Activated T-cell treated with anti-CD3 and anti-CD28 coated beads for 1 hour (primary cell): ENCODE measurements around the gene OR2A2.

Source experiments
- DNase-seq: peaks from one replicate; pipeline ENCODE4 v3.0.0-alpha.2; 2020; ENCODE audit warnings: low read depth

OR2A2 gene

DNA sequence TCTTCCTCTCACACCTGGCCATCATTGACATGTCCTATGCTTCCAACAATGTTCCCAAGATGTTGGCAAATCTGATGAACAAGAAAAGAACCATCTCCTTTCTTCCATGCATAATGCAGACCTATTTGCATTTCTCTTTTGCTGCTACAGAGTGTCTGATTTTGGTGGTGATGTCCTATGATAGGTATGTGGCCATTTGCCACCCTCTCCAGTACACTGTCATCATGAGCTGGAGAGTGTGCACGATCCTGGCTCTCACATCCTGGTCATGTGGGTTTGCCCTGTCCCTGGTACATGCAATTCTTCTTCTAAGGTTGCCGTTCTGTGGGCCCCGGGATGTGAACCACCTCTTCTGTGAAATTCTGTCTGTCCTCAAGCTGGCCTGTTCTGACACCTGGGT is 32.8 kb downstream of the OR2A2 start:
- no peak for DNase-seq

DNA sequence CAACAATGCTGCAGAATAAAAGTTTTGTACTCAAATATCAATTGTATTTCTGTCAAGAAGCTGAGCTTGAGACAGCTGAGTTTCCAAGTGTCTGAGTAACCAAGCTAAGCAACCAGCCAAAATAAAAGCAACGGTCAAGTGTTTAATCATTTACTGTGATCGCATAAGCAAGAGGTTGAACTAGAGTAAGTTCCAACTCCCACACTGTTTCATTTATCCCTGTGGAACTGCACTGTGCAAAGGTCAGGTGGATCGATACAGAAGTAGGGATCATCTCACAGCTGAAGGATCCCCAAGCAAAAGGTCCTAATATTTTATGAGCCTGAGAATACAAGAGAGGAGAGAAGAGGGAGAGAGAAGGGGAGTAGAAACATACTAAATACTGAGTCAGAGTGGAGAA is 35.0 kb downstream of the OR2A2 start:
- DNase-seq = no peak

DNA sequence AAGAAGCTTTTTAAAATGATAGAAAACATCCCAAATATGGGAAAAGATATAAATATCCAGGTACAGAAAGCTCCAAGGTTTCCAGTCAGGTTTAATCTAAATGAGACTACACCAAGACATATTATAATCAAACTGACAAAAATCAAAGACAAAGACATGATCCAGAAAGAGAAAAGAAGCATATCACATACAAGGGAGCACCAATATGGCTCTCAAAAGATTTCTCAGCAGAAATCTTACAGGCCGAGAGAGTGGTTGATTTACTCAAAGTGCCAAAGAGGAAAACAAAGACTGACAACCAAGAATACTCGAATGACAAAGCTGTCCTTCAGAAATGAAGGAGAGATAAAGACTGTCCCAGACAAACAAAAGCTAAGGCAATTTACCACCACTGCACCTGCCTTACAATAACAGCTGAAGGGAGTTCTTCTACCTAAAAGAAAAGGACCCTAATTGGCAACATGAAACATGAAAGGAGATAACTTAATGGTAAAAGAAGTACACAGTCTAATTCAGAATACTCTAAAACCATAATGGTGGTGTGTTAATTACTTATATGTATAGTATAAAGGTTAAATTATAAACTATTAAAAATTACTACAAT is 38.9 kb downstream of the OR2A2 start:
- DNase-seq = no peak

DNA sequence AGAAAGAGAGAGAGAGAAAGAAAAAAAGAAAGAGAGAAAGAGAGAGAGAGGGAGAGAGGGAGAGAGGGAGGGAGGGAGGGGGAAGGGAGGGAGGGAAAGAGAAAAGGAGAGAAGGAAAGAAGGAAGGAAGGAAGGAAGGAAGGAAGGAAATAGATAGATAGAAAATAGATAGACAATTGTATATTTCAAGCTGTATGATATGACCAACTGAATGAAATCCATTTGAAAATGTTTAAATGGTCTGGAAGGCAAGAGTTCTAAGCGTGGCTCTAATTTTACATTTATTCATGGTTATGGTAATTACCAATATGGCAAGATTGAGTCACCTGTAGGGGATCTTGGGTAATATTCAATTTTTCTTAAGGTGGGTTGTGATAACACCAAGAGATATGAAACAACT is 49.5 kb downstream of the OR2A2 start:
- no peak for DNase-seq
